NOMO-1 treated with DMSO at 0.1 percent for 48 hours (cell line): Measurements from ENCODE around the gene SLC17A5.

ENCODE experiments used
- DNase-seq: peaks from one replicate; lab custom pipeline; 2025; ENCODE audit not compliant: unreplicated experiment; lab: John Stamatoyannopoulos, UW

Gene SLC17A5

GRCh38 chr6:73667798-73668197 lies 14.0 kb upstream of the SLC17A5 start:
- DNase-seq = no peak

- DNase-seq = no peak
These were observed 12.6 kb upstream of the SLC17A5 start for GRCh38 chr6:73666393-73666792.

GRCh38 chr6:73665686-73666319 lies 12.0 kb upstream of the SLC17A5 start:
- DNase-seq = peak; percentile 25

GRCh38 chr6:73664701-73665100 lies 10.9 kb upstream of the SLC17A5 start:
- no peak for DNase-seq

GRCh38 chr6:73657201-73657600 lies 3.4 kb upstream of the SLC17A5 start:
- no peak for DNase-seq

- DNase-seq = no peak
These were observed 2.8 kb upstream of the SLC17A5 start for GRCh38 chr6:73656531-73657145.

GRCh38 chr6:73655341-73655917 lies 1.6 kb upstream of the SLC17A5 start:
- DNase-seq = no peak

- peak; percentile 73 for DNase-seq
These were observed 888 bp downstream of the SLC17A5 start for GRCh38 chr6:73652637-73653570.

- no peak for DNase-seq
These were observed 4.0 kb downstream of the SLC17A5 start for GRCh38 chr6:73649783-73650182.

GRCh38 chr6:73648166-73648565 lies 5.6 kb downstream of the SLC17A5 start:
- no peak for DNase-seq

GRCh38 chr6:73644941-73645591 lies 8.7 kb downstream of the SLC17A5 start:
- DNase-seq = no peak

GRCh38 chr6:73644030-73644429 lies 9.8 kb downstream of the SLC17A5 start:
- DNase-seq = no peak

GRCh38 chr6:73642530-73642929 lies 11.3 kb downstream of the SLC17A5 start:
- no peak for DNase-seq

GRCh38 chr6:73640179-73640750 lies 13.5 kb downstream of the SLC17A5 start:
- DNase-seq = no peak

GRCh38 chr6:73639040-73639439 lies 14.8 kb downstream of the SLC17A5 start:
- no peak for DNase-seq

GRCh38 chr6:73637404-73637803 lies 16.4 kb downstream of the SLC17A5 start:
- no peak for DNase-seq

GRCh38 chr6:73636048-73636447 lies 17.7 kb downstream of the SLC17A5 start:
- no peak for DNase-seq

GRCh38 chr6:73632346-73632745 lies 21.4 kb downstream of the SLC17A5 start:
- DNase-seq = no peak

GRCh38 chr6:73631849-73632248 lies 21.9 kb downstream of the SLC17A5 start:
- no peak for DNase-seq

GRCh38 chr6:73630401-73630800 lies 23.4 kb downstream of the SLC17A5 start:
- DNase-seq = no peak

- peak; percentile 84 for DNase-seq
These were observed 28.9 kb downstream of the SLC17A5 start for GRCh38 chr6:73624896-73625295.
